IPS-18a (cell line): Measurements from ENCODE around the gene LARGE1.

ENCODE experiments used
- H3K27ac ChIP-seq: one replicate; pipeline ENCODE4 v1.5.1; 2013; ENCODE audit warnings: low read length
- H3K27me3 ChIP-seq: one replicate; pipeline ENCODE4 v1.6.1; 2013; ENCODE audit warnings: mild to moderate bottlenecking, low read length; ENCODE audit not compliant: control insufficient read depth, insufficient read depth
- H3K36me3 ChIP-seq: one replicate; pipeline ENCODE4 v1.6.1; 2013; ENCODE audit warnings: low read depth, low read length; ENCODE audit not compliant: control insufficient read depth
- H3K4me1 ChIP-seq: one replicate; pipeline ENCODE4 v1.6.1; 2013; ENCODE audit warnings: low read depth, low read length; ENCODE audit not compliant: control insufficient read depth
- H3K4me3 ChIP-seq: one replicate; pipeline ENCODE4 v1.5.1; 2013; ENCODE audit warnings: low read length
- H3K9ac ChIP-seq: one replicate; pipeline ENCODE4 v1.6.1; 2013; ENCODE audit warnings: mild to moderate bottlenecking, low read length, moderate library complexity
- H3K9me3 ChIP-seq: one replicate; pipeline ENCODE4 v1.6.1; 2013; ENCODE audit warnings: low read depth, low read length; ENCODE audit not compliant: control insufficient read depth

The LARGE1 gene

GRCh38 chr22:33923660-33924246 lies 3.5 kb upstream of the LARGE1 start:
- Histone ChIP-seq H3K27me3 (peaks cover 8% of the 10 kb centered on the region), H3K9ac (no peak overlapping the region), H3K27ac (no peak overlapping the region), H3K4me1 (peaks cover 14% of the 10 kb centered on the region), H3K36me3 (no peaks in the 10 kb centered on the region), H3K4me3 (peak overlapping the region; percentile 85), H3K9me3 (no peaks in the 10 kb centered on the region)

GRCh38 chr22:33923033-33923432 lies 2.8 kb upstream of the LARGE1 start:
- Histone ChIP-seq H3K36me3 (no peaks in the 10 kb centered on the region), H3K27ac (no peak overlapping the region), H3K4me1 (peaks cover 20% of the 10 kb centered on the region), H3K27me3 (peaks cover 15% of the 10 kb centered on the region), H3K9ac (peak overlapping the region; percentile 80), H3K4me3 (peak overlapping the region; percentile 85), H3K9me3 (no peaks in the 10 kb centered on the region)

GRCh38 chr22:33922349-33922681 lies 2.0 kb upstream of the LARGE1 start:
- H3K27ac ChIP-seq, result peak overlapping the region; percentile 63
- peaks cover 25% of the 10 kb centered on the region for H3K4me1 ChIP-seq
- H3K27me3 ChIP-seq, result peaks cover 16% of the 10 kb centered on the region
- no peaks in the 10 kb centered on the region for H3K36me3 ChIP-seq
- peak overlapping the region; percentile 80 for H3K9ac ChIP-seq
- H3K9me3 ChIP-seq, result no peaks in the 10 kb centered on the region
- H3K4me3 ChIP-seq, result peak overlapping the region; percentile 85

GRCh38 chr22:33921525-33922348 lies 1.5 kb upstream of the LARGE1 start:
- Histone ChIP-seq H3K9me3 (no peaks in the 10 kb centered on the region), H3K4me1 (peaks cover 31% of the 10 kb centered on the region), H3K9ac (peak overlapping the region; percentile 80), H3K36me3 (no peaks in the 10 kb centered on the region), H3K27ac (no peak overlapping the region), H3K27me3 (peaks cover 16% of the 10 kb centered on the region), H3K4me3 (peak overlapping the region; percentile 85)

GRCh38 chr22:33920927-33921524 lies 750 bp upstream of the LARGE1 start:
- Histone ChIP-seq H3K27me3 (peaks cover 16% of the 10 kb centered on the region), H3K4me1 (peaks cover 34% of the 10 kb centered on the region), H3K4me3 (peak overlapping the region; percentile 85), H3K9me3 (no peaks in the 10 kb centered on the region), H3K9ac (peak overlapping the region; percentile 59), H3K27ac (no peak overlapping the region), H3K36me3 (no peaks in the 10 kb centered on the region)

GRCh38 chr22:33919391-33920196 lies 682 bp downstream of the LARGE1 start:
- no peak overlapping the region for H3K27ac ChIP-seq
- H3K27me3 ChIP-seq, result peaks cover 16% of the 10 kb centered on the region
- H3K36me3 ChIP-seq, result no peaks in the 10 kb centered on the region
- H3K9ac ChIP-seq, result peak overlapping the region; percentile 70
- peak overlapping the region; percentile 91 for H3K4me3 ChIP-seq
- H3K9me3 ChIP-seq, result no peaks in the 10 kb centered on the region
- peaks cover 35% of the 10 kb centered on the region for H3K4me1 ChIP-seq

- Histone ChIP-seq H3K9ac (peak overlapping the region; percentile 70), H3K27ac (no peak overlapping the region), H3K36me3 (no peaks in the 10 kb centered on the region), H3K4me3 (peak overlapping the region; percentile 91), H3K9me3 (no peaks in the 10 kb centered on the region), H3K4me1 (peaks cover 41% of the 10 kb centered on the region), H3K27me3 (peaks cover 16% of the 10 kb centered on the region)
Observed at GRCh38 chr22:33918676-33919365, 1.5 kb downstream of the LARGE1 start.

- Histone ChIP-seq H3K36me3 (no peaks in the 10 kb centered on the region), H3K9ac (peak overlapping the region; percentile 25), H3K27ac (no peak overlapping the region), H3K4me1 (peaks cover 36% of the 10 kb centered on the region), H3K27me3 (peaks cover 16% of the 10 kb centered on the region), H3K4me3 (peak overlapping the region; percentile 91), H3K9me3 (no peaks in the 10 kb centered on the region)
Observed at GRCh38 chr22:33917744-33918406, 2.4 kb downstream of the LARGE1 start.

- no peak overlapping the region for H3K9ac ChIP-seq
- H3K4me1 ChIP-seq, result peaks cover 50% of the 10 kb centered on the region
- no peaks in the 10 kb centered on the region for H3K9me3 ChIP-seq
- H3K27me3 ChIP-seq, result peaks cover 16% of the 10 kb centered on the region
- H3K36me3 ChIP-seq, result peaks cover 5% of the 10 kb centered on the region
- peak overlapping the region; percentile 18 for H3K4me3 ChIP-seq
- H3K27ac ChIP-seq, result no peak overlapping the region
Observed at GRCh38 chr22:33914699-33915098, 5.6 kb downstream of the LARGE1 start.

- peak overlapping the region; percentile 18 for H3K4me3 ChIP-seq
Observed at GRCh38 chr22:33914131-33914530, 6.1 kb downstream of the LARGE1 start.

More at GRCh38 chr22:33914131-33914530, 6.1 kb downstream of the LARGE1 start:
- peaks cover 50% of the 10 kb centered on the region for H3K4me1 ChIP-seq
- no peak overlapping the region for H3K27ac ChIP-seq
- no peak overlapping the region for H3K9ac ChIP-seq
- peaks cover 12% of the 10 kb centered on the region for H3K27me3 ChIP-seq
- H3K9me3 ChIP-seq, result no peaks in the 10 kb centered on the region
- H3K36me3 ChIP-seq, result peaks cover 5% of the 10 kb centered on the region
